ENCODE measurements around the gene SPATA20.

Gene SPATA20

GRCh38 chr17:50578173-50578572 lies 31.2 kb downstream of the SPATA20 start:
- H3K9ac ChIP-seq (ENCODE audit: low read length), result no peak overlapping the region
- H3K4me3 ChIP-seq (ENCODE audit: low read length), result no peak overlapping the region
- no peaks in the 10 kb centered on the region for H3K36me3 ChIP-seq (ENCODE audit: control insufficient read depth, insufficient read depth, low read length)
- no peaks in the 10 kb centered on the region for H3K9me3 ChIP-seq (ENCODE audit: control insufficient read depth, low read length)
- no peaks in the 10 kb centered on the region for H3K4me1 ChIP-seq (ENCODE audit: control insufficient read depth, insufficient read depth, low read length)
- H3K27me3 ChIP-seq (ENCODE audit: control insufficient read depth, insufficient read depth, low read length), result peaks cover 16% of the 10 kb centered on the region

DNA sequence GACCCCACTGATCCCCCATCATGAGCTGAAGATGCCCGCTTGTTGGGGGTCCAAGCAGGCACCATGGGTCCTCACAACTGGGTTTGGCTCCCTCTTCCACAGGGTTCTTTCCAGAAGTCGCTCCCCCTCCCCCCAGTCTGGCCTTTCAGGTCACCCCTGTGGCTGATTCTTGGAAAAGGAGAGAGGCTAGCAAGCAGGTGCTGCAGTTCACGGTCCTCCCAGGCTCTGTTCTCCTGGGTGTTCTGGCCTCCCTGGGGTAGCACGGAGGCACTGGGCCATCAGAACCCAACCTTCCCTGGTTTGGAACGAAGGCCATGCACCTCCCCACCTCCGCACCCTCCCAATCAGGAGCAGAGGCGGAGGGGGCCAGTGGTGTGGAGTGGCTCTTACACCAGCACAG lies 32.4 kb downstream of the SPATA20 start:
- no peak overlapping the region for H3K9ac ChIP-seq (ENCODE audit: low read length)
- no peaks in the 10 kb centered on the region for H3K36me3 ChIP-seq (ENCODE audit: control insufficient read depth, insufficient read depth, low read length)
- H3K4me1 ChIP-seq (ENCODE audit: control insufficient read depth, insufficient read depth, low read length), result no peaks in the 10 kb centered on the region
- no peaks in the 10 kb centered on the region for H3K9me3 ChIP-seq (ENCODE audit: control insufficient read depth, low read length)
- no peak overlapping the region for H3K4me3 ChIP-seq (ENCODE audit: low read length)
- H3K27me3 ChIP-seq (ENCODE audit: control insufficient read depth, insufficient read depth, low read length), result peaks cover 22% of the 10 kb centered on the region

- no peaks in the 10 kb centered on the region for H3K9me3 ChIP-seq (ENCODE audit: control insufficient read depth, low read length)
- no peak overlapping the region for H3K4me3 ChIP-seq (ENCODE audit: low read length)
- H3K4me1 ChIP-seq (ENCODE audit: control insufficient read depth, insufficient read depth, low read length), result no peaks in the 10 kb centered on the region
- no peak overlapping the region for H3K9ac ChIP-seq (ENCODE audit: low read length)
- no peaks in the 10 kb centered on the region for H3K36me3 ChIP-seq (ENCODE audit: control insufficient read depth, insufficient read depth, low read length)
- H3K27me3 ChIP-seq (ENCODE audit: control insufficient read depth, insufficient read depth, low read length), result peaks cover 22% of the 10 kb centered on the region
These were observed 33.7 kb downstream of the SPATA20 start for GRCh38 chr17:50580646-50581045.

DNA sequence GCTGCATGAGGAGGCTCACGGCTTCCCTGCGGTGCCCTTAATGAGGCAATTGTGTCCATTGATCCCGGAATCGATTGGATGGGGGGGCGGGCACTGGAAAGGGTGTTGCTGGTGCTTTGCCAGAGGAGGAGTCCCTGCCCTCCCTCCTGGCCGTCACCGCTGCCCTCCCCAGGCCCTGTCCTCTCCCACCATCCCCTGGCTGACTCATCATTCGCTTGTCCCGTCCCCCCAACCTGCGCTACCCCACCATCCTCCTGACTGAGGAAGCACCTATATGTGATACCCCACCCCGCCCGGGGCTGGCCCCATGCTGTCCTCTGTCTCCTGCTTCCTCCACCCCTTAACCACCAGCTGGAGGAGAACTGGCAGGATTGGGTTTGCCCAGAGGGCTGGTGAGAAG lies 34.3 kb downstream of the SPATA20 start:
- H3K27me3 ChIP-seq (ENCODE audit: control insufficient read depth, insufficient read depth, low read length), result peaks cover 22% of the 10 kb centered on the region
- no peak overlapping the region for H3K9ac ChIP-seq (ENCODE audit: low read length)
- no peaks in the 10 kb centered on the region for H3K36me3 ChIP-seq (ENCODE audit: control insufficient read depth, insufficient read depth, low read length)
- H3K9me3 ChIP-seq (ENCODE audit: control insufficient read depth, low read length), result no peaks in the 10 kb centered on the region
- H3K4me3 ChIP-seq (ENCODE audit: low read length), result no peak overlapping the region
- no peaks in the 10 kb centered on the region for H3K4me1 ChIP-seq (ENCODE audit: control insufficient read depth, insufficient read depth, low read length)

DNA sequence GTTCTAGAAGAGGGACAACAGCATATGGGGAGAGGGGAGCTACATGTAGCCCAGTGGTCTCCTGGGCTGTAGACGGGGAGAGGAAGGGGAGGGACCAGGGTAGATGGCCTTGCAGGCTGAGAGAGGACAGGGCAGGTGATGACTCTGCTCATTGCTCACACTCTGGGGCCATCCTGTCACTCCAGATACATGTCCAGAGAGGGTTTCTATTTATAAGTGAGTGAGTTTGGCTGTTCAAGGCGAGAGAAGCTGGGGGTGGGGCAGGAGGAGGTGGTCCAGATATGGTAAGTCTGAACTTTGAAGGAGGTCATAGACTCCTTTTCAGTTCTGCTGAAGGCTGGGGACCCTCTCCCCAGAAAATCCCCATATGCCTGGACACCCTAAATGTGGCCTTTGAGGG lies 35.8 kb downstream of the SPATA20 start:
- peaks cover 22% of the 10 kb centered on the region for H3K27me3 ChIP-seq (ENCODE audit: control insufficient read depth, insufficient read depth, low read length)
- no peaks in the 10 kb centered on the region for H3K36me3 ChIP-seq (ENCODE audit: control insufficient read depth, insufficient read depth, low read length)
- no peaks in the 10 kb centered on the region for H3K4me1 ChIP-seq (ENCODE audit: control insufficient read depth, insufficient read depth, low read length)
- H3K9ac ChIP-seq (ENCODE audit: low read length), result no peak overlapping the region
- H3K4me3 ChIP-seq (ENCODE audit: low read length), result no peak overlapping the region
- no peaks in the 10 kb centered on the region for H3K9me3 ChIP-seq (ENCODE audit: control insufficient read depth, low read length)

DNA sequence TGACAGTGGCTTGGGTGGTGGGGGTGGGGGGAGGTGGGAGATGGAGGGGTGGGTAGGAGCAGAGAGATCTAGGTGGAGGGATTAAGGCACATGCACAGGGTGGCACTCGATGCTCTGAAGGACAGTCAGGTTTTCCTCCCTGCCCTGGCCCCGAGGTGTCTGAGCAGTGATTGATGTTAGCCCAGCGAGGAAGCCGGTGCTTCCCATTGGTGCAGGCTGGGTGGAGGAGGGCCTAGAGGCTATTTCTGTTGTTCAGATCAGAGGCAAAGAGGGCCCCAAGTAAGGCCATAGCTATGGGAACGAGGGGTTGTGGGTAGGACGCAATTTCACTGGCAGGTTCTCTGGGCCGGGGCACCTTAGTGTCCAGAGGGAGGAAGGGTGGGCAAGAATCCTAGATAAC lies 36.7 kb downstream of the SPATA20 start:
- peaks cover 18% of the 10 kb centered on the region for H3K27me3 ChIP-seq (ENCODE audit: control insufficient read depth, insufficient read depth, low read length)
- no peaks in the 10 kb centered on the region for H3K9me3 ChIP-seq (ENCODE audit: control insufficient read depth, low read length)
- no peaks in the 10 kb centered on the region for H3K4me1 ChIP-seq (ENCODE audit: control insufficient read depth, insufficient read depth, low read length)
- no peak overlapping the region for H3K4me3 ChIP-seq (ENCODE audit: low read length)
- no peak overlapping the region for H3K9ac ChIP-seq (ENCODE audit: low read length)
- no peaks in the 10 kb centered on the region for H3K36me3 ChIP-seq (ENCODE audit: control insufficient read depth, insufficient read depth, low read length)

GRCh38 chr17:50584116-50584515 lies 37.1 kb downstream of the SPATA20 start:
- no peak overlapping the region for H3K9ac ChIP-seq (ENCODE audit: low read length)
- H3K9me3 ChIP-seq (ENCODE audit: control insufficient read depth, low read length), result no peaks in the 10 kb centered on the region
- no peak overlapping the region for H3K4me3 ChIP-seq (ENCODE audit: low read length)
- H3K36me3 ChIP-seq (ENCODE audit: control insufficient read depth, insufficient read depth, low read length), result no peaks in the 10 kb centered on the region
- H3K4me1 ChIP-seq (ENCODE audit: control insufficient read depth, insufficient read depth, low read length), result peaks cover 2% of the 10 kb centered on the region
- peaks cover 18% of the 10 kb centered on the region for H3K27me3 ChIP-seq (ENCODE audit: control insufficient read depth, insufficient read depth, low read length)

- Histone ChIP-seq H3K9me3 (ENCODE audit: control insufficient read depth, low read length) (no peaks in the 10 kb centered on the region), H3K9ac (ENCODE audit: low read length) (no peak overlapping the region), H3K4me1 (ENCODE audit: control insufficient read depth, insufficient read depth, low read length) (peaks cover 9% of the 10 kb centered on the region), H3K27me3 (ENCODE audit: control insufficient read depth, insufficient read depth, low read length) (peaks cover 18% of the 10 kb centered on the region), H3K36me3 (ENCODE audit: control insufficient read depth, insufficient read depth, low read length) (no peaks in the 10 kb centered on the region), H3K4me3 (ENCODE audit: low read length) (no peak overlapping the region)
These were observed 37.8 kb downstream of the SPATA20 start for GRCh38 chr17:50584749-50585148.

- Histone ChIP-seq H3K9ac (ENCODE audit: low read length) (no peak overlapping the region), H3K27me3 (ENCODE audit: control insufficient read depth, insufficient read depth, low read length) (peaks cover 15% of the 10 kb centered on the region), H3K36me3 (ENCODE audit: control insufficient read depth, insufficient read depth, low read length) (no peaks in the 10 kb centered on the region), H3K4me1 (ENCODE audit: control insufficient read depth, insufficient read depth, low read length) (peaks cover 13% of the 10 kb centered on the region), H3K9me3 (ENCODE audit: control insufficient read depth, low read length) (no peaks in the 10 kb centered on the region), H3K4me3 (ENCODE audit: low read length) (no peak overlapping the region)
These were observed 38.4 kb downstream of the SPATA20 start for GRCh38 chr17:50585346-50585745.

DNA sequence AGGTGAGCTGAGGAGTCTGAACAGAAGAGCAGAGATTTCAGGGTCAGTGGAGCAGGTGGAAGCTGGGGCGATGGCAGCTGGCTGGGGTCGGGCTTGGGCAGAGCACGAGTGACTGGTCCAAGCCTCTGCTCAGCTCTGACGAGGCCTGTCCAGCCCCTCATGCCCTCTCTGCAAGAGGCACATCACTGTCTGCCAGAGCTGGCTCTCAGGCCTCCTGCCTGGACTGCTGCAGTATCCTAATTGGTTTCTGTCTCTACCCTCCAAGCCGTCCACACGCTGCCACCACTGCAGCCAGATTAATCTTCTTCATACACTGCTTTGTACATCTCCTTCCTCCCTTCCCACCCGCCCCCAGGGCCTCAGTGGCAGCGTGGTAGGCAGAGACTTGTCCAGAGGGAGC lies 38.9 kb downstream of the SPATA20 start:
- no peaks in the 10 kb centered on the region for H3K9me3 ChIP-seq (ENCODE audit: control insufficient read depth, low read length)
- no peak overlapping the region for H3K4me3 ChIP-seq (ENCODE audit: low read length)
- no peaks in the 10 kb centered on the region for H3K36me3 ChIP-seq (ENCODE audit: control insufficient read depth, insufficient read depth, low read length)
- H3K4me1 ChIP-seq (ENCODE audit: control insufficient read depth, insufficient read depth, low read length), result peaks cover 13% of the 10 kb centered on the region
- peaks cover 10% of the 10 kb centered on the region for H3K27me3 ChIP-seq (ENCODE audit: control insufficient read depth, insufficient read depth, low read length)
- no peak overlapping the region for H3K9ac ChIP-seq (ENCODE audit: low read length)

DNA sequence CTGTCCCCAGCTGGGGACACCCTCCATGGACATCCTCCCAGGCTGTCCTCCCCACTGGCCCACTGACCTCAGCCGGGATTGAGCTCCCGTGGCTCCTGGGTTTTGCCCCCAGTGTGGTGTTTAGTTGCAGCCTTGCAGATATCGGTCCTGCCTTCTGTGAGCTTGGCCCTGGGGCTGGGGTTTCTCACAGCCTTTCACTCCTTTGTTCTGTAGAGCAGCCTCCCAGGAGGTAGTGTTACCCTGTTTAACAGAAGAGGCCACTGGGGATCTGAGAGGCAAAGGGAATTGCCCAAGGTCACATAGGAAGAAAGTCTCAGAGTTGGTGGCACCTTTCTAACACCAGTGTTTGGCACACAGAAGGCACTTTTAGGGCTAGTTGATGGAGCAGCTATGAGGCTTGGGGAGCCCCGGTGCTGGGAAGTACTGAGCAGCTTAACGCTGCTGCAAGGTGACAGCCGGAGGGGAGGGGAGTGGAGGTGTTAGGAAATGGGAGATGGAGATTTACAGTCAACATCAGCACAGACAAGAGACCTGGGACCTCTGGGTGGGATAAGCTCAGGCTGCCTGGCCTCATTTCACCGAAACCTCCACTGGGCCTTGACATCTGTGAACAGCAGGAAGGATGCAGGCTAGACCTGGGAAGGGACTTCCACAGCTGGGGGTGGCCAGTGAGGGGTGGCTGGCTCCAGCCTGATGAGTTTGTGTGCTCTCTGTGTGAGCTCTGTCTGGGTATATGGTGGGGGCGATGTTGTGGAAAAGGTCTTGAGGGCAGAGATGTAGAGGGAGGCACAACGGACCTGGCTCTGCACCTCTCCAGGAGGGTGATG lies 39.7 kb downstream of the SPATA20 start:
- peaks cover 13% of the 10 kb centered on the region for H3K4me1 ChIP-seq (ENCODE audit: control insufficient read depth, insufficient read depth, low read length)
- no peaks in the 10 kb centered on the region for H3K36me3 ChIP-seq (ENCODE audit: control insufficient read depth, insufficient read depth, low read length)
- no peak overlapping the region for H3K9ac ChIP-seq (ENCODE audit: low read length)
- no peaks in the 10 kb centered on the region for H3K9me3 ChIP-seq (ENCODE audit: control insufficient read depth, low read length)
- H3K27me3 ChIP-seq (ENCODE audit: control insufficient read depth, insufficient read depth, low read length), result peaks cover 7% of the 10 kb centered on the region
- H3K4me3 ChIP-seq (ENCODE audit: low read length), result no peak overlapping the region

DNA sequence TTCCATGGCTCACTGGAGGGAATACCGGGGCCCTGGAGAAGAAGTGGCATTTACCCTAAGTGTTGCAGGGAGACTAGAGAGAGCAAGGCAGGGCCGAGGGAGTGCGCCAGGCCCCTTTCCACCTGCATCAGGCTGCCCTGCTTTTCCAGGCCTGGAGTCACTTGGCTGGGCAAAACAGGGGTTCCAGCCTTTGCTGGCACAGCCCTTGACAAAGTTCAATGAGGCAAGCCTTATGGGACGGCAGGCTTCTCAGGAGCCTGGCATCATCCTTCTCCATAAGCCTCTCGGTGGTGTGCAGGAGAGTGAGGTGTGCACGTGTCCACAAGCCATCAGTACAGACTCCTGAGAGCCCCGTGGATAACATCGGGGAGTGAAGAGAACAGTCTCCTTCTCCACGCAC lies 40.6 kb downstream of the SPATA20 start:
- H3K36me3 ChIP-seq (ENCODE audit: control insufficient read depth, insufficient read depth, low read length), result no peaks in the 10 kb centered on the region
- peaks cover 13% of the 10 kb centered on the region for H3K4me1 ChIP-seq (ENCODE audit: control insufficient read depth, insufficient read depth, low read length)

More for the DNA sequence above, 40.6 kb downstream of the SPATA20 start:
- Histone ChIP-seq H3K9ac (ENCODE audit: low read length) (no peak overlapping the region), H3K27me3 (ENCODE audit: control insufficient read depth, insufficient read depth, low read length) (peaks cover 7% of the 10 kb centered on the region), H3K9me3 (ENCODE audit: control insufficient read depth, low read length) (no peaks in the 10 kb centered on the region), H3K4me3 (ENCODE audit: low read length) (no peak overlapping the region)

Data from mucosa of stomach (tissue), 1 donor.